Measurements from ENCODE around the gene NUDT15.
A peak's percentile ranks its signal among the peaks of the same experiment; 100 is the strongest.
"Not testable (repeated sequence)": the region's sequence is repeated elsewhere in the genome, so short reads cannot be mapped to it uniquely, and the experiment has no call there.

NUDT15 gene

GRCh38 chr13:48058536-48058935, 21.0 kb downstream of the NUDT15 start:
- not testable (repeated sequence) for H3K4me3 Mint-ChIP-seq; ATAC-seq (replicated peaks); H3K9me3 Mint-ChIP-seq; H3K36me3 Mint-ChIP-seq (ENCODE audit: insufficient read depth); H3K27me3 Mint-ChIP-seq; DNase-seq
- Mint-ChIP-seq H3K27ac (peak overlapping the region in 1 of 2 donors; percentile 47), H3K4me1 (ENCODE audit: low read depth in 2 of 2) (peaks cover 10 to 36% of the 10 kb centered on the region in 2 donors)

- Mint-ChIP-seq H3K27ac (peak overlapping the region; percentile 33 to 42), H3K4me1 (ENCODE audit: low read depth in 2 of 2) (peaks cover 10 to 36% of the 10 kb centered on the region in 2 donors)
- H3K4me3 Mint-ChIP-seq; H3K9me3 Mint-ChIP-seq; ATAC-seq (replicated peaks); H3K27me3 Mint-ChIP-seq; H3K36me3 Mint-ChIP-seq (ENCODE audit: insufficient read depth); DNase-seq: not testable (repeated sequence)
Observed at GRCh38 chr13:48059951-48060350, 22.4 kb downstream of the NUDT15 start.

- no peak for ATAC-seq (replicated peaks)
- no peaks in the 10 kb centered on the region for H3K9me3 Mint-ChIP-seq
- H3K36me3 Mint-ChIP-seq (ENCODE audit: insufficient read depth) = peaks cover 23% of the 10 kb centered on the region
- DNase-seq = no peak
- no peaks in the 10 kb centered on the region for H3K27me3 Mint-ChIP-seq
- H3K4me1 Mint-ChIP-seq (ENCODE audit: low read depth in 2 of 2) = peaks cover 2 to 9% of the 10 kb centered on the region in 2 donors
- H3K4me3 Mint-ChIP-seq = no peak overlapping the region
- H3K27ac Mint-ChIP-seq = no peak overlapping the region
Observed at GRCh38 chr13:48066310-48066989, 28.9 kb downstream of the NUDT15 start.

- Mint-ChIP-seq H3K9me3 (no peaks in the 10 kb centered on the region), H3K4me3 (no peak overlapping the region), H3K27ac (no peak overlapping the region), H3K36me3 (ENCODE audit: insufficient read depth) (peaks cover 37% of the 10 kb centered on the region), H3K4me1 (ENCODE audit: low read depth in 2 of 2) (no peaks in the 10 kb centered on the region), H3K27me3 (no peaks in the 10 kb centered on the region)
- DNase-seq (no peak), ATAC-seq (replicated peaks) (no peak)
Observed at GRCh38 chr13:48068036-48068435, 30.5 kb downstream of the NUDT15 start.

- H3K4me1 Mint-ChIP-seq (ENCODE audit: low read depth in 2 of 2) = no peaks in the 10 kb centered on the region
- no peaks in the 10 kb centered on the region for H3K9me3 Mint-ChIP-seq
- no peak overlapping the region for H3K27ac Mint-ChIP-seq
- no peak overlapping the region for H3K4me3 Mint-ChIP-seq
- peaks cover 43% of the 10 kb centered on the region for H3K36me3 Mint-ChIP-seq (ENCODE audit: insufficient read depth)
- DNase-seq (no peak), ATAC-seq (replicated peaks) (no peak)
- H3K27me3 Mint-ChIP-seq = no peaks in the 10 kb centered on the region
Observed at GRCh38 chr13:48068952-48069351, 31.4 kb downstream of the NUDT15 start.

- H3K4me1 Mint-ChIP-seq (ENCODE audit: low read depth in 2 of 2) = no peaks in the 10 kb centered on the region
- peak overlapping the region in 1 of 2 donors; percentile 52 for H3K27ac Mint-ChIP-seq
- ATAC-seq (replicated peaks) (no peak), DNase-seq (no peak)
- H3K27me3 Mint-ChIP-seq = no peaks in the 10 kb centered on the region
- no peak overlapping the region for H3K4me3 Mint-ChIP-seq
- no peaks in the 10 kb centered on the region for H3K9me3 Mint-ChIP-seq
- peaks cover 49% of the 10 kb centered on the region for H3K36me3 Mint-ChIP-seq (ENCODE audit: insufficient read depth)
Observed at GRCh38 chr13:48069573-48069972, 32.0 kb downstream of the NUDT15 start.

- no peaks in the 10 kb centered on the region for H3K9me3 Mint-ChIP-seq
- no peak overlapping the region for H3K4me3 Mint-ChIP-seq
- ATAC-seq (replicated peaks) (no peak), DNase-seq (no peak)
- H3K4me1 Mint-ChIP-seq (ENCODE audit: low read depth in 2 of 2) = no peaks in the 10 kb centered on the region
- peak overlapping the region in 1 of 2 donors; percentile 52 for H3K27ac Mint-ChIP-seq
- H3K27me3 Mint-ChIP-seq = no peaks in the 10 kb centered on the region
- peaks cover 57% of the 10 kb centered on the region for H3K36me3 Mint-ChIP-seq (ENCODE audit: insufficient read depth)
Observed at GRCh38 chr13:48070942-48071341, 33.4 kb downstream of the NUDT15 start.

GRCh38 chr13:48072304-48072703, 34.8 kb downstream of the NUDT15 start:
- no peaks in the 10 kb centered on the region for H3K9me3 Mint-ChIP-seq
- ATAC-seq (replicated peaks) = no peak
- H3K4me1 Mint-ChIP-seq (ENCODE audit: low read depth in 2 of 2) = no peaks in the 10 kb centered on the region
- DNase-seq = no peak
- no peak overlapping the region for H3K4me3 Mint-ChIP-seq
- H3K36me3 Mint-ChIP-seq (ENCODE audit: insufficient read depth) = peaks cover 69% of the 10 kb centered on the region
- H3K27ac Mint-ChIP-seq = no peak overlapping the region
- H3K27me3 Mint-ChIP-seq = no peaks in the 10 kb centered on the region

GRCh38 chr13:48072787-48073186, 35.3 kb downstream of the NUDT15 start:
- no peaks in the 10 kb centered on the region for H3K9me3 Mint-ChIP-seq

GRCh38 chr13:48074006-48074405, 36.5 kb downstream of the NUDT15 start:
- ATAC-seq (replicated peaks) (no peak), DNase-seq (no peak)
- Mint-ChIP-seq H3K27me3 (no peaks in the 10 kb centered on the region), H3K27ac (no peak overlapping the region), H3K9me3 (no peaks in the 10 kb centered on the region), H3K4me3 (no peak overlapping the region), H3K36me3 (ENCODE audit: insufficient read depth) (peaks cover 74% of the 10 kb centered on the region), H3K4me1 (ENCODE audit: low read depth in 2 of 2) (no peaks in the 10 kb centered on the region)

More at GRCh38 chr13:48072787-48073186, 35.3 kb downstream of the NUDT15 start:
- no peaks in the 10 kb centered on the region for H3K4me1 Mint-ChIP-seq (ENCODE audit: low read depth in 2 of 2)
- ATAC-seq (replicated peaks) (no peak), DNase-seq (no peak)
- H3K4me3 Mint-ChIP-seq = no peak overlapping the region
- peaks cover 70% of the 10 kb centered on the region for H3K36me3 Mint-ChIP-seq (ENCODE audit: insufficient read depth)
- H3K27ac Mint-ChIP-seq = no peak overlapping the region
- no peaks in the 10 kb centered on the region for H3K27me3 Mint-ChIP-seq

- H3K4me3 Mint-ChIP-seq = no peak overlapping the region
- H3K9me3 Mint-ChIP-seq = no peaks in the 10 kb centered on the region
- H3K4me1 Mint-ChIP-seq (ENCODE audit: low read depth in 2 of 2) = no peaks in the 10 kb centered on the region
- no peaks in the 10 kb centered on the region for H3K27me3 Mint-ChIP-seq
- ATAC-seq (replicated peaks) (peak; percentile 69), DNase-seq (peak in 1 of 3 experiments; percentile 2)
- H3K27ac Mint-ChIP-seq = no peak overlapping the region
- peaks cover 98% of the 10 kb centered on the region for H3K36me3 Mint-ChIP-seq (ENCODE audit: insufficient read depth)
Observed at GRCh38 chr13:48078251-48078656, 40.7 kb downstream of the NUDT15 start.

GRCh38 chr13:48081739-48082138, 44.2 kb downstream of the NUDT15 start:
- H3K36me3 Mint-ChIP-seq (ENCODE audit: insufficient read depth) = peaks cover 94% of the 10 kb centered on the region
- no peaks in the 10 kb centered on the region for H3K4me1 Mint-ChIP-seq (ENCODE audit: low read depth in 2 of 2)
- no peaks in the 10 kb centered on the region for H3K27me3 Mint-ChIP-seq
- DNase-seq = no peak
- no peak for ATAC-seq (replicated peaks)
- no peaks in the 10 kb centered on the region for H3K9me3 Mint-ChIP-seq
- no peak overlapping the region for H3K4me3 Mint-ChIP-seq
- H3K27ac Mint-ChIP-seq = no peak overlapping the region

- Mint-ChIP-seq H3K4me1 (ENCODE audit: low read depth in 2 of 2) (peaks cover 7% of the 10 kb centered on the region in 2 donors), H3K4me3 (no peak overlapping the region), H3K36me3 (ENCODE audit: insufficient read depth) (peaks cover 65% of the 10 kb centered on the region), H3K27me3 (no peaks in the 10 kb centered on the region), H3K27ac (no peak overlapping the region), H3K9me3 (no peaks in the 10 kb centered on the region)
- DNase-seq = no peak
- no peak for ATAC-seq (replicated peaks)
Observed at GRCh38 chr13:48086272-48086671, 48.7 kb downstream of the NUDT15 start.

GRCh38 chr13:48093588-48093987, 56.1 kb downstream of the NUDT15 start:
- Mint-ChIP-seq H3K4me3 (peak overlapping the region; percentile 88 to 89), H3K9me3 (no peaks in the 10 kb centered on the region), H3K27ac (peak overlapping the region; percentile 95 to 96), H3K36me3 (ENCODE audit: insufficient read depth) (peaks cover 26% of the 10 kb centered on the region), H3K4me1 (ENCODE audit: low read depth in 2 of 2) (peaks cover 35 to 42% of the 10 kb centered on the region in 2 donors), H3K27me3 (peaks cover 1 to 2% of the 10 kb centered on the region in 2 donors)
- ATAC-seq (replicated peaks) = no peak
- DNase-seq = no peak
